ENCODE results near the gene SHKBP1. TPM values are rescaled to one million over a fixed set of nuclear protein-coding genes. Genes with fewer than 3 reads are reported as not detected.
"Not testable (repeated sequence)": the region's sequence is repeated elsewhere in the genome, so short reads cannot be mapped to it uniquely, and the experiment has no call there.

The SHKBP1 gene
- 38.2 TPM for polyA plus RNA-seq (2012; ENCODE audit: missing spikeins)

- peak; percentile 100 for DNase-seq (ENCODE audit: insufficient read length)
- peak; percentile 93 for FAIRE-seq
- TF ChIP-seq POLR2AphosphoS5 (IDR thresholded peaks at IDR 0.05; ENCODE audit: low read depth, low read length) = 0 out of 2 replicates have a peak, but pooled peaks have one; percentile 48
- TF ChIP-seq POLR2A (IDR thresholded peaks at IDR 0.05; ENCODE audit: low read depth, low read length) = peak; percentile 70; the same call in 1 of the 2 replicates
- peak; percentile 57; the same call in 1 of the 2 replicates for TF ChIP-seq TAF1 (IDR thresholded peaks at IDR 0.05; ENCODE audit: borderline replicate concordance, low read depth, low read length)
These were observed at the start of gene SHKBP1 for GRCh38 chr19:40576585-40577451. SHKBP1 (plus strand) TSS chr19:40576873; CDS start chr19:40576900, 27 bp downstream.

- FAIRE-seq = no peak
- TF ChIP-seq TAF1 (IDR thresholded peaks at IDR 0.05; ENCODE audit: borderline replicate concordance, low read depth, low read length) (no peak), POLR2AphosphoS5 (IDR thresholded peaks at IDR 0.05; ENCODE audit: low read depth, low read length) (no peak), POLR2A (IDR thresholded peaks at IDR 0.05; ENCODE audit: low read depth, low read length) (no peak)
- no peak for DNase-seq (ENCODE audit: insufficient read length)
These were observed 48.6 kb upstream of the SHKBP1 start for GRCh38 chr19:40528078-40528477.

GRCh38 chr19:40528533-40529092 lies 48.1 kb upstream of the SHKBP1 start:
- no peak for DNase-seq (ENCODE audit: insufficient read length)
- TF ChIP-seq POLR2AphosphoS5 (IDR thresholded peaks at IDR 0.05; ENCODE audit: low read depth, low read length) (no peak), POLR2A (IDR thresholded peaks at IDR 0.05; ENCODE audit: low read depth, low read length) (no peak), TAF1 (IDR thresholded peaks at IDR 0.05; ENCODE audit: borderline replicate concordance, low read depth, low read length) (no peak)
- no peak for FAIRE-seq

GRCh38 chr19:40529093-40529954 lies 47.3 kb upstream of the SHKBP1 start:
- DNase-seq (ENCODE audit: insufficient read length) (peak; percentile 98), FAIRE-seq (peak; percentile 98)
- TF ChIP-seq POLR2AphosphoS5 (IDR thresholded peaks at IDR 0.05; ENCODE audit: low read depth, low read length) = no peak
- TF ChIP-seq POLR2A (IDR thresholded peaks at IDR 0.05; ENCODE audit: low read depth, low read length) = no peak
- no peak for TF ChIP-seq TAF1 (IDR thresholded peaks at IDR 0.05; ENCODE audit: borderline replicate concordance, low read depth, low read length)

- no peak for TF ChIP-seq TAF1 (IDR thresholded peaks at IDR 0.05; ENCODE audit: borderline replicate concordance, low read depth, low read length)
- no peak for FAIRE-seq
These were observed 46.4 kb upstream of the SHKBP1 start for GRCh38 chr19:40530091-40530901.

GRCh38 chr19:40533508-40533907 lies 43.2 kb upstream of the SHKBP1 start:
- DNase-seq (ENCODE audit: insufficient read length) (no peak), FAIRE-seq (no peak)
- TF ChIP-seq TAF1 (IDR thresholded peaks at IDR 0.05; ENCODE audit: borderline replicate concordance, low read depth, low read length) = no peak

More at GRCh38 chr19:40530091-40530901, 46.4 kb upstream of the SHKBP1 start:
- DNase-seq (ENCODE audit: insufficient read length) = no peak

GRCh38 chr19:40534148-40534547 lies 42.5 kb upstream of the SHKBP1 start:
- TF ChIP-seq TAF1 (IDR thresholded peaks at IDR 0.05; ENCODE audit: borderline replicate concordance, low read depth, low read length) = no peak
- no peak for TF ChIP-seq POLR2A (IDR thresholded peaks at IDR 0.05; ENCODE audit: low read depth, low read length)
- TF ChIP-seq POLR2AphosphoS5 (IDR thresholded peaks at IDR 0.05; ENCODE audit: low read depth, low read length) = no peak
- DNase-seq (ENCODE audit: insufficient read length) (no peak), FAIRE-seq (no peak)

GRCh38 chr19:40539070-40539469 lies 37.6 kb upstream of the SHKBP1 start:
- FAIRE-seq = no peak
- no peak for DNase-seq (ENCODE audit: insufficient read length)
- no peak for TF ChIP-seq POLR2AphosphoS5 (IDR thresholded peaks at IDR 0.05; ENCODE audit: low read depth, low read length)
- TF ChIP-seq TAF1 (IDR thresholded peaks at IDR 0.05; ENCODE audit: borderline replicate concordance, low read depth, low read length) = no peak
- TF ChIP-seq POLR2A (IDR thresholded peaks at IDR 0.05; ENCODE audit: low read depth, low read length) = no peak

GRCh38 chr19:40542202-40542859 lies 34.3 kb upstream of the SHKBP1 start:
- no peak for DNase-seq (ENCODE audit: insufficient read length)
- TF ChIP-seq POLR2A (IDR thresholded peaks at IDR 0.05; ENCODE audit: low read depth, low read length) (no peak), POLR2AphosphoS5 (IDR thresholded peaks at IDR 0.05; ENCODE audit: low read depth, low read length) (no peak), TAF1 (IDR thresholded peaks at IDR 0.05; ENCODE audit: borderline replicate concordance, low read depth, low read length) (no peak)
- FAIRE-seq = no peak

GRCh38 chr19:40543029-40543597 lies 33.6 kb upstream of the SHKBP1 start:
- DNase-seq (ENCODE audit: insufficient read length) = no peak
- FAIRE-seq = no peak
- TF ChIP-seq TAF1 (IDR thresholded peaks at IDR 0.05; ENCODE audit: borderline replicate concordance, low read depth, low read length) = no peak
- TF ChIP-seq POLR2A (IDR thresholded peaks at IDR 0.05; ENCODE audit: low read depth, low read length) = no peak
- no peak for TF ChIP-seq POLR2AphosphoS5 (IDR thresholded peaks at IDR 0.05; ENCODE audit: low read depth, low read length)

GRCh38 chr19:40546153-40546841 lies 30.4 kb upstream of the SHKBP1 start:
- not testable (repeated sequence) for DNase-seq (ENCODE audit: insufficient read length); FAIRE-seq

- DNase-seq (ENCODE audit: insufficient read length); FAIRE-seq: not testable (repeated sequence)
These were observed 29.5 kb upstream of the SHKBP1 start for GRCh38 chr19:40547190-40547589.
